ENCODE results near the gene FRS2.

GRCh38 chr12:69598174-69598753 lies 128.1 kb downstream of the FRS2 start:
- no peak for TF ChIP-seq CEBPB (IDR thresholded peaks at IDR 0.05; ENCODE audit: low read depth, low read length)
- TF ChIP-seq, protein P1, sequence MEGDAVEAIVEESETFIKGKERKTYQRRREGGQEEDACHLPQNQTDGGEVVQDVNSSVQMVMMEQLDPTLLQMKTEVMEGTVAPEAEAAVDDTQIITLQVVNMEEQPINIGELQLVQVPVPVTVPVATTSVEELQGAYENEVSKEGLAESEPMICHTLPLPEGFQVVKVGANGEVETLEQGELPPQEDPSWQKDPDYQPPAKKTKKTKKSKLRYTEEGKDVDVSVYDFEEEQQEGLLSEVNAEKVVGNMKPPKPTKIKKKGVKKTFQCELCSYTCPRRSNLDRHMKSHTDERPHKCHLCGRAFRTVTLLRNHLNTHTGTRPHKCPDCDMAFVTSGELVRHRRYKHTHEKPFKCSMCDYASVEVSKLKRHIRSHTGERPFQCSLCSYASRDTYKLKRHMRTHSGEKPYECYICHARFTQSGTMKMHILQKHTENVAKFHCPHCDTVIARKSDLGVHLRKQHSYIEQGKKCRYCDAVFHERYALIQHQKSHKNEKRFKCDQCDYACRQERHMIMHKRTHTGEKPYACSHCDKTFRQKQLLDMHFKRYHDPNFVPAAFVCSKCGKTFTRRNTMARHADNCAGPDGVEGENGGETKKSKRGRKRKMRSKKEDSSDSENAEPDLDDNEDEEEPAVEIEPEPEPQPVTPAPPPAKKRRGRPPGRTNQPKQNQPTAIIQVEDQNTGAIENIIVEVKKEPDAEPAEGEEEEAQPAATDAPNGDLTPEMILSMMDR (conservative IDR thresholded peaks at IDR 0.05; ENCODE audit: low read depth, low read length): no peak
- no peak for TF ChIP-seq SMC3 (IDR thresholded peaks at IDR 0.05; ENCODE audit: low read depth, low read length)
- TF ChIP-seq POLR2A (IDR thresholded peaks at IDR 0.05; ENCODE audit: low read depth, low read length): no peak
- no peak for TF ChIP-seq RAD21 (IDR thresholded peaks at IDR 0.05; ENCODE audit: low read length)
- TF ChIP-seq MAZ (IDR thresholded peaks at IDR 0.05; ENCODE audit: borderline replicate concordance, low read depth, low read length): no peak
- no peak for TF ChIP-seq CHD1 (IDR thresholded peaks at IDR 0.05; ENCODE audit: low read depth, low read length)
- TF ChIP-seq BHLHE40 (IDR thresholded peaks at IDR 0.05; ENCODE audit: low read depth, low read length): no peak
- TF ChIP-seq, protein P2, sequence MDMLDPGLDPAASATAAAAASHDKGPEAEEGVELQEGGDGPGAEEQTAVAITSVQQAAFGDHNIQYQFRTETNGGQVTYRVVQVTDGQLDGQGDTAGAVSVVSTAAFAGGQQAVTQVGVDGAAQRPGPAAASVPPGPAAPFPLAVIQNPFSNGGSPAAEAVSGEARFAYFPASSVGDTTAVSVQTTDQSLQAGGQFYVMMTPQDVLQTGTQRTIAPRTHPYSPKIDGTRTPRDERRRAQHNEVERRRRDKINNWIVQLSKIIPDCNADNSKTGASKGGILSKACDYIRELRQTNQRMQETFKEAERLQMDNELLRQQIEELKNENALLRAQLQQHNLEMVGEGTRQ (IDR thresholded peaks at IDR 0.05; ENCODE audit: low read depth, low read length): no peak
- no peak for TF ChIP-seq MXI1 (IDR thresholded peaks at IDR 0.05; ENCODE audit: borderline replicate concordance, low read depth, low read length)
- TF ChIP-seq RCOR1 (IDR thresholded peaks at IDR 0.05; ENCODE audit: insufficient replicate concordance, low read length): no peak
- TF ChIP-seq MAFK (IDR thresholded peaks at IDR 0.05; ENCODE audit: low read depth, low read length): no peak
- TF ChIP-seq ELK1 (IDR thresholded peaks at IDR 0.05; ENCODE audit: borderline replicate concordance, low read depth, low read length): no peak
